Dermis blood vessel endothelial cell (primary cell): Measurements from ENCODE around the gene AOPEP. TPM values are rescaled to one million over a fixed set of nuclear protein-coding genes. Genes with fewer than 3 reads are reported as not detected.

Source experiments
- DNase-seq: peaks from one replicate; pipeline ENCODE4 v3.0.0; 2010
- total RNA-seq: library from RNA; depleted of rRNA; stranded (reverse); fragments of >200 nt; gene quantifications from 2 replicates; pipeline ENCODE4 v1.2.3, GENCODE V29; 2014

Gene AOPEP
- total RNA-seq, 1 donor from 2014 or later, result 77.1 TPM

DNA sequence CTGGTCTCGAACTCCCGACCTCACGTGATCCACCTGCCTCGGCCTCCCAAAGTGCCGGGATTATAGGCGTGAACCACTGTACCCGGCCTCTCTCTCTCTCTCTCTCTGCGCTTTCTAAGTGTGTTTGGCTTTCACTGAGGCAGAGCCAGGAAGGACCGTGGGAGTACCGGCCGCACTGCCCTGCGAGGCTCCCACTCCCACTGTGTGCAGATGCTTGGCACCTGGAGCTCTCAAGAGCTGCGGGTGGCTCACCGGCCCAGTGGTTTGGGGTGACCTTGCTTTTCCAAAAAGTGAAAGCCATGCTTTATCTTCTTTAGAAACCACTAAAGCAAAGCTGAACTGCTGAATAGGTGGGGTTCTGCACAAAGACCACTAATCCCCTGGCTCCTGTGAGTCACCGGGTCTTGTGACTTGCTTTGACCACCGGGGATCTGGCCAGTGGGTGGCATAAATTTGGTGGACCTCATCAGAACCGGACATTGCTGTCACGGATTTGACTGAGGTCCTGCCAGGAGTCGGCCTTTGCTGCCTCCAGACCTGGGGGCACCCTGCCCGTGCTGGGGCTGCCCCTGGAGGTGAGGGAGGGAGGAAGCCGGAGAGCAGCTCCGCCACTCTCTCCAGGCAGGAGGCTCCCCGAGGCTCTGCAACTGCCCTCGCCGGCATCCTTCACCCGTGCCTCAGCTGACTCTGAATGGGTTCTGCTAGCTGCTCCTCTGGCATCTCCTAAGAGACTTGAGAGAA, 362.1 kb downstream of the AOPEP start:
- DNase-seq, result no peak

- DNase-seq, result no peak
Measured at GRCh38 chr9:95089257-95090022, 362.9 kb downstream of the AOPEP start.

- DNase-seq, result no peak
Measured at GRCh38 chr9:95090023-95090791, 363.7 kb downstream of the AOPEP start.

DNA sequence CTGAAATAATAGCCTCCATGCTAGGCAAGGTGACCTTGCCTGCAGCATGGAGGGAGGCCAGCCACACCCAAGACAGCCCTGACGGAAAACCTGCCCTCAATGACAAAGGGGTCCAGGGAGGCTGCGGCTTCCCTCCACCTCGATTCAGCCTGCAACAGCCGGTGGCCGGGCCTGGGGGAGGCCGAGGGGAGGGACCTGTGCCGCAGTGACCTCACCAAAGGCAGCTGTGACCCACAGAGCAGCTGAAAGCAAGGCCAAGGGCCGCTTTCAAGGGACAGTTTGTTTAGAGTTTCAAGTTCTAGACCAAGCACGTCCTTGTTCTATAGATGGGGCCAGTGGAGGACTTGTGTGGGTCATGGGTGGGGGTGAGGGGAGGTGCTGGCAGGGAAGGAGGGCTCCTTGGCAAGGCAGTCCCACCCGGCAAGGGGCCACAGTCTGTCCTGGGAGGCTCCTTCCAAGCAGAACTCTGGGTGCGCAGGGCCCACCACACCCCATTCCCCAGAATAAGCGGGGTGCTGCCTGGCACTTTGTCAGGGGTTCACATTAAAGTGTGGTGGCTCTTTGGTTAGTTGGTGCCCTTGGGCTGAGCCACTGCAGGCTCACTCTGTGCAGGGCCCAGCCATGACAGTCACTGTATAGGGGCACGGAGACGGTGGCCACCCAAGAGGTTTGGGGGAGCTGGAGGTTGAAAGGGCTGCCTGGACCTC, 364.5 kb downstream of the AOPEP start:
- no peak for DNase-seq

GRCh38 chr9:95091601-95092261, 365.2 kb downstream of the AOPEP start:
- DNase-seq, result no peak

- no peak for DNase-seq
Measured at GRCh38 chr9:95092262-95093072, 366.0 kb downstream of the AOPEP start.

- no peak for DNase-seq
Measured at GRCh38 chr9:95093586-95093985, 367.1 kb downstream of the AOPEP start.

DNA sequence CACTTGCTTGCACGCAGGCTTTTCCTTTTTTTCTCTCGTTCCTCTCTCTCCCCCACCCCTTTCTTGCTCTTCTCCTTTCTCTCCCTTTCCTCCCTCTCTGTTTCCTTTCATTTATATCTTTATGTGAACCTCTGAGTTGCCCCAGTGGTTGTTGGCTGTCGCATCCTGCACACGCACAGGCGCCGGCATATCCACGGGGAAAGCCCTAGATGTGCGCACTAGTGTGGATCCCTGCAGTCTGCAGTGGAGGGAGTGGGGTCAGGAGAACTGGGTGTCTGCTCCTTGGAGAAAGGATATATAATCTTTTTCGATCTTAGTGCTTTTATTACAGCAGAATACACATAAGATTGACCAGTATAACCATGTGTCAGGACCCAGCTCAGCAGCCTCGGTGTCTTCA, 367.5 kb downstream of the AOPEP start:
- no peak for DNase-seq

DNA sequence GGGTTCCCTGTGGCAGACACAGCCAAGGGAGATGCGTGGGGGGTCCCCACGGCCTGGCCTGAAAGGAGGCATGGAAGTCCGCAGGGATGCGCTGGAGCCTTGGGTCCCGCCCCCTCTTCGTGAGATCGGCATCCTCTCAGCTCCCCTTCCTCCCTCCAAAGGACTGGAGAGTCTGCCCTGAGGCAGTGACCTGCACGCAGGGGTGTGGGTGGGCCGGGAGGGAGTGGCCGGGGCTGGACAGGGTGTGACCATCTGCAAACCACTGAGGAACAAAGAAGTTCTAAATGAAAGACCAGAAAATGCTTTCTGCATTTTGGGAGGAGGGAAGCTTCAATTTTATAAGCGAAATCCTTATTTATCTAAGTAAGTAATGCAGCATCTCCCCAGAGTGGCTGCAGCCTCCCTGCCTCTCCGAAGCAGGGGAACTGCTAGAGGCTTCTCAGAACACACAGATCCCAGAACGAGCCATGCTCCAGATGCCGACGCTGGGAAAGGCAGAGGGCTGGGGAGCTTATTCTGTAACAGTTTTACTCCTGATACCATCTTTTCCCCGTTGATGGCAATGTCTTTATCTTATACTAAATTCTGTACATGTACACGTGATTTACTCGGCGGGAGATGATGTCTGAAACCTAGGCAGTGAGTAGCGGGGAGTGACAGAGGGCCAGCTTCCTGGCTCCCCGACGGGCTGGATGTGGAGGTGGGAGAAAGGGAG, 369.3 kb downstream of the AOPEP start:
- DNase-seq, result no peak

DNA sequence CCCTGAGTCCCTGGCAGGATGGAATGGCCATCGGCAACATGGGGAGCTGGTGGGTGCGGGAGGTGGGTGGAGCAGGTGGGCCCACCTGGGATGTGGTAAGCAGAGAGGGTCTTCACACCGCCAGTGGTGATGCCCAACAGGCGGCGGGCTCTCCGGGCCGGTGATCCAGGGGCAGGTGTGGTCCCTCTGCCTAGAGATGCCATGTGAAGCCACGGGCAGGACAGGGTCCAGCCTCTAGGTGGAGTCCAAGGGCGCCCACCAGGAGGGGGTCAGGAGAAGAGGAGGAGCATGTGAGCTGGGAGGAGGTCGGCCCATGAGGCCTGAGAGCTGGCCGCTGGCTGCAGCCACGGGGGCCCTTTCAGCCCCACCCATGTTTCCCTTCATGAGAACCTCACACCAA, 369.9 kb downstream of the AOPEP start:
- no peak for DNase-seq

- DNase-seq, result no peak
Measured at GRCh38 chr9:95096807-95097206, 370.3 kb downstream of the AOPEP start.

GRCh38 chr9:95097279-95097678, 370.8 kb downstream of the AOPEP start:
- no peak for DNase-seq

- DNase-seq, result no peak
Measured at GRCh38 chr9:95098391-95098921, 372.0 kb downstream of the AOPEP start.

DNA sequence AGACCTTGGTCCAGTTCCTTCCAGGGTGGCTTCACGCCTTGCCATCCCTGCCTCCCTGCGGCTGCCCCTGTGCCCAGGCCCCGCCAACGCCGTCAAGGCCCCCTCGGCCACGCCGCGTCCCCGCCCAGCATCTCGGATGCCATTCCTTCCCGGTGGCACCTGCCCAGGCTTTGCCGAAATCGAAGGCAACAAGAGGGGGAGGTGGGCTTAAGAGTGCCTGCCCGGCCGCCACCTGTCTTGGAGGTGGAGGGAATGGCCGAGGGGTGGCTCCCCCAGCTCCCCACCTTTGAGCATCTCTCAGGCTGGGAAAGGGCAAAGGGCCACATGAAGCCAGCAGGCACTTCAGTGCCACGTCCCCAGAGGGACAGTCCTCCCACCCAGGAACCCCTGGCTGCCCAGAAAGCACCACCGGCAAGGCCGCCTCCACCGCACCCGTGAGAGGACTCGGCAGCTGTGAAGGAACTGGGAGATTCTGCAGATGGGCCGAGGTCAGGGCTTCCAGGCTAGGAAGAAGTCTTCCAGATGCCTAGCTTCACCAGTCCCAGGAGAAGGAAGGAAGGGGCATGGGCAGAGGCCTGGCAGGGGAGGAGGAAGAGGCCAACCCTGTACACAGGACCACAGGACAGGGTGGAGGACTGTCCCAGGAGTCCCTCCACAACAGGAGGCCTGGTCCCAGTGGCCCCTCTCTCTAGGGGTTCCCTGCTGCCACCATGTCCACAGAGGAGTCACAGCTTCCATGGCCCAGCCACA, 373.0 kb downstream of the AOPEP start:
- no peak for DNase-seq

DNA sequence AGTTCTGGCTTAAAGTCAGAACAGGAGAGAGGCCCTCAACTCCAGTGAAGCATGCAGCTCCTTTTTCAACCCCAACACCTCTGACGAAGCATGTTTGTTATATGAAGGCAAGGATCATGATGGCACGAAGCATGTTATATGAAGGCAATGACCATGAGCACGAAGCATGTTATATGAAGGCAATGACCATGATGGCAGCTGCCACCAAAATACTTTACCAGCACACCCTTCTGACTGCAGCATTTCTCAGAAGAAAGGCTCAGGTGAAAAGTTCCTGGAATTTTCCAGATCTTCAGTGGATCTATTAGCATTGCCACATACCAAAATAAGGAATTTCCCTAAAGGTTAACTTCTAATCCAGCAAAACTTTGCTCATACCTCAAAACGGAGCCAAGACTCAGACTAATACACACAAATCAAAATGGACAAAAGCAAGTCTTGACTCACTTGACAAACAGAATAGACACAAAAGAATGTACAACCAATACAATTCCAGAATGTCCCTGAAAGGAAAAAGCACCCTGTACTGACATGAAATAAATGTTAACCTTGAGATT, 373.6 kb downstream of the AOPEP start:
- DNase-seq, result no peak

- no peak for DNase-seq
Measured at GRCh38 chr9:95101326-95101725, 374.8 kb downstream of the AOPEP start.

- no peak for DNase-seq
Measured at GRCh38 chr9:95102001-95102433, 375.5 kb downstream of the AOPEP start.

GRCh38 chr9:95102572-95102971, 376.1 kb downstream of the AOPEP start:
- no peak for DNase-seq

- no peak for DNase-seq
Measured at GRCh38 chr9:95103281-95103771, 376.8 kb downstream of the AOPEP start.
